Measurements from ENCODE around the gene AMPH. TPM values are rescaled to one million over a fixed set of nuclear protein-coding genes. Genes with fewer than 3 reads are reported as not detected.
A peak's percentile ranks its signal among the peaks of the same experiment; 100 is the strongest.

Gene AMPH
- total and polyA plus RNA-seq, 2 of the 4 experiments (the other 2 are of a cell fraction): 3.9 to 4.8 TPM

DNA sequence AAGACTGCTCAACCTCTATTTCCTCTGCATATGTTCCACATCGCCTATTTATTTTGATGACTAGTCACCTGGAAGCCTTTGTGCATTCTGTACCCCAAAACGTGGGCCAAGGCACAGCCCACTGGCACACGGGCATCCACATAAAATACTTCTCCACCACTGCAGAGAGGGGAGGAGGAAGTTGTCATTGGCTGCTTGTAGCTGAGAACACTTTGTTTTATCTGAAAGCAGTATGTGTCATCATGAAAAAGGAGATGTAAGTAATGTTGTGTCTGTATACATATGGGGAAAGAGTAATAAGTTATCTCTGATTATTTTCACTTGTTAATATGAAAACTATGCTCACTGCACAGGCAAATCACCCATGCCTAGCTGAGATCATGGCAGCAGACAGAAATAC, 48.2 kb upstream of the AMPH start:
- H2BK20ac ChIP-seq (ENCODE audit: low read depth, low read length): no peak overlapping the region
- no peak overlapping the region for H4K8ac ChIP-seq (ENCODE audit: low read depth in 2 of 2, low read length in 2 of 2)
- intact Hi-C loops (cut with micrococcal nuclease) (no loop called here), dilution Hi-C loops (cut with HindIII; ENCODE audit: low sequenced_read_pairs, unreplicated experiment) (no loop called here), in situ Hi-C loops (cut with MboI; ENCODE audit: low sequenced_read_pairs) (no loop called here)
- H3K4me2 ChIP-seq (ENCODE audit: low read depth, low read length): no peak overlapping the region
- H3K27ac ChIP-seq (ENCODE audit: insufficient read depth, low read length): no peak overlapping the region
- no peak overlapping the region for H3K4ac ChIP-seq (ENCODE audit: low read depth, low read length)
- no peak overlapping the region for H3K14ac ChIP-seq (replicated peaks; ENCODE audit: low read depth, low read length)
- H3K79me1 ChIP-seq (ENCODE audit: low read depth in 1 of 2, low read length in 2 of 2): no peaks in the 10 kb centered on the region
- H4K91ac ChIP-seq (ENCODE audit: insufficient read depth, low read depth, low read length): no peak overlapping the region
- no peaks in the 10 kb centered on the region for H3K36me3 ChIP-seq (ENCODE audit: control insufficient read depth, insufficient read depth, low read length)
- H4K20me1 ChIP-seq (ENCODE audit: insufficient read depth, low read length): no peaks in the 10 kb centered on the region
- no peak overlapping the region for H2BK5ac ChIP-seq (ENCODE audit: low read depth, low read length, poor library complexity, severe bottlenecking)
- no peaks in the 10 kb centered on the region; the same call in 1 of the 2 replicates for H3K27me3 ChIP-seq (ENCODE audit: control insufficient read depth, insufficient read depth, low read length)
- H2BK15ac ChIP-seq (ENCODE audit: low read depth, low read length): no peak overlapping the region
- BruUV-seq (replicated peaks): no TSS peak
- H3K4me3 ChIP-seq (ENCODE audit: insufficient read depth, low read depth, low read length): no peak overlapping the region
- DNase-seq (peak; percentile 43), ATAC-seq (ENCODE audit: low read depth) (peak; percentile 67)
- TF ChIP-seq, protein P1, sequence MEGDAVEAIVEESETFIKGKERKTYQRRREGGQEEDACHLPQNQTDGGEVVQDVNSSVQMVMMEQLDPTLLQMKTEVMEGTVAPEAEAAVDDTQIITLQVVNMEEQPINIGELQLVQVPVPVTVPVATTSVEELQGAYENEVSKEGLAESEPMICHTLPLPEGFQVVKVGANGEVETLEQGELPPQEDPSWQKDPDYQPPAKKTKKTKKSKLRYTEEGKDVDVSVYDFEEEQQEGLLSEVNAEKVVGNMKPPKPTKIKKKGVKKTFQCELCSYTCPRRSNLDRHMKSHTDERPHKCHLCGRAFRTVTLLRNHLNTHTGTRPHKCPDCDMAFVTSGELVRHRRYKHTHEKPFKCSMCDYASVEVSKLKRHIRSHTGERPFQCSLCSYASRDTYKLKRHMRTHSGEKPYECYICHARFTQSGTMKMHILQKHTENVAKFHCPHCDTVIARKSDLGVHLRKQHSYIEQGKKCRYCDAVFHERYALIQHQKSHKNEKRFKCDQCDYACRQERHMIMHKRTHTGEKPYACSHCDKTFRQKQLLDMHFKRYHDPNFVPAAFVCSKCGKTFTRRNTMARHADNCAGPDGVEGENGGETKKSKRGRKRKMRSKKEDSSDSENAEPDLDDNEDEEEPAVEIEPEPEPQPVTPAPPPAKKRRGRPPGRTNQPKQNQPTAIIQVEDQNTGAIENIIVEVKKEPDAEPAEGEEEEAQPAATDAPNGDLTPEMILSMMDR (conservative IDR thresholded peaks at IDR 0.05; ENCODE audit: low read depth, low read length): no peak
- TF ChIP-seq CEBPB (IDR thresholded peaks at IDR 0.05; ENCODE audit: low read depth, low read length) (no peak), CHD1 (IDR thresholded peaks at IDR 0.05; ENCODE audit: low read depth, low read length) (no peak), NFE2L2 (IDR thresholded peaks at IDR 0.05; ENCODE audit: low read depth, low read length) (no peak), RCOR1 (IDR thresholded peaks at IDR 0.05; ENCODE audit: insufficient replicate concordance, low read length) (no peak), BHLHE40 (IDR thresholded peaks at IDR 0.05; ENCODE audit: low read depth, low read length) (no peak), MAFK (IDR thresholded peaks at IDR 0.05; ENCODE audit: low read depth, low read length) (no peak), MXI1 (IDR thresholded peaks at IDR 0.05; ENCODE audit: borderline replicate concordance, low read depth, low read length) (no peak), POLR2A (IDR thresholded peaks at IDR 0.05; ENCODE audit: low read depth, low read length) (no peak), SMC3 (IDR thresholded peaks at IDR 0.05; ENCODE audit: low read depth, low read length) (no peak), FOS (IDR thresholded peaks at IDR 0.05; ENCODE audit: low read depth, low read length) (no peak), ELK1 (IDR thresholded peaks at IDR 0.05; ENCODE audit: borderline replicate concordance, low read depth, low read length) (no peak), RAD21 (IDR thresholded peaks at IDR 0.05; ENCODE audit: low read length) (no peak), MAZ (IDR thresholded peaks at IDR 0.05; ENCODE audit: borderline replicate concordance, low read depth, low read length) (no peak), RFX5 (IDR thresholded peaks at IDR 0.05; ENCODE audit: low read depth, low read length) (no peak)
- TF ChIP-seq, protein P2, sequence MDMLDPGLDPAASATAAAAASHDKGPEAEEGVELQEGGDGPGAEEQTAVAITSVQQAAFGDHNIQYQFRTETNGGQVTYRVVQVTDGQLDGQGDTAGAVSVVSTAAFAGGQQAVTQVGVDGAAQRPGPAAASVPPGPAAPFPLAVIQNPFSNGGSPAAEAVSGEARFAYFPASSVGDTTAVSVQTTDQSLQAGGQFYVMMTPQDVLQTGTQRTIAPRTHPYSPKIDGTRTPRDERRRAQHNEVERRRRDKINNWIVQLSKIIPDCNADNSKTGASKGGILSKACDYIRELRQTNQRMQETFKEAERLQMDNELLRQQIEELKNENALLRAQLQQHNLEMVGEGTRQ (IDR thresholded peaks at IDR 0.05; ENCODE audit: low read depth, low read length): no peak
- H3K9ac ChIP-seq (ENCODE audit: low read depth, low read length): no peak overlapping the region
- peaks cover 4% of the 10 kb centered on the region; the same call in 1 of the 2 replicates for H3K4me1 ChIP-seq (ENCODE audit: control insufficient read depth, insufficient read depth, low read length)
- H3K9me1 ChIP-seq (ENCODE audit: insufficient read depth, low read length): no peaks in the 10 kb centered on the region
- no peaks in the 10 kb centered on the region for H3K9me3 ChIP-seq (ENCODE audit: control insufficient read depth, insufficient read depth, low read length)
- H2BK120ac ChIP-seq (ENCODE audit: low read depth, low read length): no peak overlapping the region
- H3K18ac ChIP-seq (ENCODE audit: low read depth, low read length): no peak overlapping the region
- no CpG with 5 or more reads among the region's 3 CpGs for WGBS, 2 experiments (ENCODE audit: extremely low coverage in 2 of 2, insufficient read length in 1 of 2)
- H2AK9ac ChIP-seq (replicated peaks; ENCODE audit: low read depth, low read length, poor library complexity): no peak overlapping the region
- H4K5ac ChIP-seq (ENCODE audit: low read depth, low read length): no peak overlapping the region
- no peak overlapping the region for H3K56ac ChIP-seq (ENCODE audit: extremely low read depth, insufficient read depth, low read length)
- ChIA-PET CTCF (no interaction called here), POLR2A (ENCODE audit: unreplicated experiment) (no interaction called here)
- H3K23ac ChIP-seq (ENCODE audit: low read depth, low read length): no peak overlapping the region
- H2AK5ac ChIP-seq (ENCODE audit: low read depth, low read length): no peak overlapping the region
- H2AFZ ChIP-seq (replicated peaks; ENCODE audit: low read length, poor library complexity): no peak overlapping the region
